GM12891 (cell line): ENCODE results near the gene PI16.

Experiments used
- PAX5 ChIP-seq: IDR thresholded peaks from 2 replicates; pipeline ENCODE4 v1.6.1; 2011; ENCODE audit warnings: low read length, moderate library complexity, mild to moderate bottlenecking; ENCODE audit not compliant: insufficient read depth, severe bottlenecking
- POLR2A ChIP-seq: IDR thresholded peaks from 2 replicates; pipeline ENCODE4 v1.6.1; 2011; ENCODE audit warnings: low read depth, low read length, control low read depth
- POLR2AphosphoS5 ChIP-seq: IDR thresholded peaks from 2 replicates; pipeline ENCODE4 v1.6.1; 2011; ENCODE audit warnings: low read depth, low read length, control low read depth
- SPI1 ChIP-seq: IDR thresholded peaks from 2 replicates; pipeline ENCODE4 v1.6.1; 2011; ENCODE audit warnings: low read depth, low read length, control low read depth

DNA sequence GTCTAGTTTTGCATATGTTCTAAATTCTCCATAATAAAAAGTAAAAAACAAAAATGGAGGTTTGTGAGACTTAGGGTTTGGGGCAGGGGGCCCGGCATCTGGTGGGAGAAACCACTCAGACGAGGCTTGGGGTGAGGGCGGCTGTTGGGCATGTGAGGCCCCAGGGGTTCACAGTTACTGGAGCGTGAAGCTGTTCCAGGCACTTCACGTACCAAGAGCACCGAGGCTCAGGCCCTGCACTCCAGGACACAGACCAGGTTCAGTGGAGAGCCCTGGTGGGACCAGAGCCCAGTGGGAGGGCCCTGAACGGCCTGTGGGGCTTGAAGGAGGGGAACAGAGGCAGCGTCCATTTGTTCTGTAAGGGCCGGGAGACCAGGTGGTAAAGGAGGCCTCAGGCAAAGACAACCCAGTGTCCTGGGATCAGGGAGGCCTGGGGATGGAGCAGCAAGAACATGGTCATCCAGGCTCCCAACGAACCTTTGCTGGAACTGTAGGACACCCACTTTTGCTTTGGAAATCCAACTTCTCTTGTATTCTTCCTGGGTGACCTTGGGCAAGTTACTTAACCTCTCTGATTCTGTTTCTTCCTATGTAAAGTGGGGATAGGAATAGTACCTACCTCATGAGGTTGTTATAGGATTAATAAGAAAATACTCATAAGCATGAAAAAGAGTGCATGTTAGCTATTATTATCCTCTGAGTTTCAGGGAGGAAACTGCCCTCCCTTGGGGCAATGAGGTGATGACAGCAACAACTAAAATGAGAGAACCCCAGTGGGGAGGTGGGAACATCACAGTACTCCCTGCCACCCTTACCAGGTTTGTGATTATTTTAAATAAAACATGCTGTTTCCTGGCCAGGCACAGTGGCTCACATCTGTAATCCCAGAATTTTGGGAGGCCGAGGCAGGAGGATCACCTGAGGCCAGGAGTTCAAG, 49.8 kb downstream of the PI16 start:
- TF ChIP-seq POLR2A (no peak), SPI1 (no peak), POLR2AphosphoS5 (no peak), PAX5 (peak; percentile 65)
